GM12891 (cell line): Measurements from ENCODE around the gene AGPS.
A peak's percentile ranks its signal among the peaks of the same experiment; 100 is the strongest.
"Not testable (repeated sequence)": the region's sequence is repeated elsewhere in the genome, so short reads cannot be mapped to it uniquely, and the experiment has no call there.

Source experiments
- DNase-seq: peaks from one replicate; pipeline ENCODE4 v3.0.0; 2011; ENCODE audit warnings: low spot score; ENCODE audit not compliant: insufficient read length
- FAIRE-seq: peaks from 2 replicates; lab custom pipeline; 2011; peaks lifted over from hg19 to GRCh38; lab: Jason Lieb, UNC
- PAX5 ChIP-seq: IDR thresholded peaks from 2 replicates; pipeline ENCODE4 v1.6.1; 2011; ENCODE audit warnings: low read length, moderate library complexity, mild to moderate bottlenecking; ENCODE audit not compliant: insufficient read depth, severe bottlenecking
- POLR2A ChIP-seq: IDR thresholded peaks from 2 replicates; pipeline ENCODE4 v1.6.1; 2011; ENCODE audit warnings: low read depth, low read length, control low read depth
- POLR2AphosphoS5 ChIP-seq: IDR thresholded peaks from 2 replicates; pipeline ENCODE4 v1.6.1; 2011; ENCODE audit warnings: low read depth, low read length, control low read depth
- POU2F2 ChIP-seq: IDR thresholded peaks from 2 replicates; pipeline ENCODE4 v1.6.1; 2011; ENCODE audit warnings: low read depth, mild to moderate bottlenecking, control low read depth, low read length, moderate library complexity
- SPI1 ChIP-seq: IDR thresholded peaks from 2 replicates; pipeline ENCODE4 v1.6.1; 2011; ENCODE audit warnings: low read depth, low read length, control low read depth
- TAF1 ChIP-seq: IDR thresholded peaks from 2 replicates; pipeline ENCODE4 v1.6.1; 2011; ENCODE audit warnings: low read depth, low read length, control low read depth

The AGPS gene

DNA sequence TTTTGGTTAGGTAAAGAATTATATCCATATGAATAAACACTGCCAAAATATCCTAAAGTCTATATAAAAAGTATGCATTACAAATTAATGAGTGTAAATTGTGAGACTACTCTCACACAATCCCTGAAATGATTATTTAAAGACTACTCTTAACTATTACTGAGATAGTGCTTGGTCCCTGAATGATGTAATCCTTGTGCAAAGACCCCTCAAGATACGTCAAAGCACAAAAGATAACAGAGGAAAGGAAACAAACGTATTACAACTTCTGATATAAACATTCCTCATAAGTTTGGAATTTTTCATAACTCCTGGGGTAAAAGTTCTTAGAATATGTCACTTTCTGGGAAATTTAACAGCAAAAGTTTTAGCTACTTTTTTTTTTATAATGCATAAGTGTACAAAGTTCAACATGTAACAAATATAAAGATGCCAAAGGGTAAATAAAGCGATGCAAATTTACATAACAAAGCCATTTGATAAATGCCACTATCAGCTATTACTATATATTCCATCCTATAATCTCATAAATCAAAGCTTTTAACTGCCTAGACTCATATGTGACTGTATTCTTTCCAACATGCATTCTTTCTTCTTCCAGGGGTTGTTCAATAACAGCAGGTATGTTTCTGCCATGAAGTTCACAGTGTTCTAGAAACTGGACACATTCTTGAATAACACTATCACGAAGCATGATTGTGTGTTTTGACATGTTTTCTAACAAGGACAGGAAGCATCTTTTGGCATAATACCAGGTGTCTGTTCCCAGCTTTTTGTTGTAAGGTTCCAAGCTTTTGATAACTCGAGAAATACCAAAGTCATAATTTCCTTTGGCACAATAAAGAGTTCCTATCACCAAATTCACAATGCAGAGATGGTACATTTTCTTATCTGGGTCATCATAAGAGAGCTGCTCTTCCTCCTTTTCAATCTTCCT, 158.0 kb downstream of the AGPS start:
- DNase-seq: no peak
- TF ChIP-seq POU2F2 (no peak), POLR2A (no peak), POLR2AphosphoS5 (no peak), SPI1 (no peak), PAX5 (no peak), TAF1 (no peak)
- FAIRE-seq: no peak

DNA sequence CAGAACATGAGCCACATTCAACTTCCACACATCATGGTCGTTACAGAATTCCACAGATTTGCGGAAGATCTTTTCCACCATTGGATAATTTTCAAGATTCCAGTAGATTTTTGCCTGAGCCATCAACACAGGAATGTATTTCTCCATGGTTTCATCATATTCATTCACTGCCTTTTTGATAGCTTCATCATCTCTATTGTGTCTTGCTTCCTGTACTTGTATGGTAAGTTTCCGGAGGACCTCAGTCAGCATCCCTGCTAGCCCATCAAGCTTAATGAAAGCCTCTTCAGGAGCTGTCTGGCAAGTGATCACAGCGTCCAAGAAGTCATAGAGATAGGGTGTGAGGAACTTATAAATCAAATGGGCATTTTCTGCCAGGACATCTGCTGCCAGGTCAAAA, 158.8 kb downstream of the AGPS start:
- not testable (repeated sequence) for FAIRE-seq, DNase-seq

DNA sequence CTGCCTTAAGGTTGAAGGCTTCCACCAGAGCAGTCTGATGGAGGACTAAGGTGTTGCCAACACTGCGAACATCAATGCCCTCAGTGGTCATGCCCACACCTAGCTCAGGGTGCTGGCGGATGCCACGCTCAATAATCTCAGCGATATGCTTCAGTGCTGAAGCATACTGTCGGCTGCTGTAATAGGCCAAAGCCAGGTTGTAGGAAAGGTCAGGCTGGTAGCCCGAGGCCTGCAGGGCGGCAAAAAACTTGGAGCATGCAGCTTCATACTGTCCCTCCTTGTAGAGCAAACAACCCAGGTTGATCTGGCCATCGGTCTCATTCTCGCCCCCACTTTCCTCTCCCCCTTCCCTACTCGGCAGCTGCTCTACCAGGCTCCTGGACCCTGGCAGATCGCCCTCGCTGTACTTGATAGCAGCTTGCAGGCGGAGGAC, 159.4 kb downstream of the AGPS start:
- TF ChIP-seq POLR2A: no peak
- TF ChIP-seq SPI1: no peak
- no peak for TF ChIP-seq POU2F2
- TF ChIP-seq POLR2AphosphoS5: no peak
- no peak for TF ChIP-seq PAX5
- FAIRE-seq (no peak), DNase-seq (no peak)

- TF ChIP-seq POLR2A (no peak), POLR2AphosphoS5 (peak; percentile 42; the same call in 1 of the 2 replicates), POU2F2 (0 out of 2 replicates have a peak, but pooled peaks have one; percentile 36), TAF1 (peak; percentile 24; the same call in 1 of the 2 replicates), SPI1 (no peak), PAX5 (no peak)
- DNase-seq (peak; percentile 71), FAIRE-seq (peak; percentile 97)
Measured at GRCh38 chr2:177552422-177553175, 160.0 kb downstream of the AGPS start.

GRCh38 chr2:177553176-177553884, 160.8 kb downstream of the AGPS start:
- TF ChIP-seq TAF1: no peak
- no peak for TF ChIP-seq POLR2AphosphoS5
- TF ChIP-seq PAX5: no peak
- no peak for TF ChIP-seq SPI1
- no peak for TF ChIP-seq POLR2A
- no peak for TF ChIP-seq POU2F2
- FAIRE-seq (no peak), DNase-seq (no peak)

DNA sequence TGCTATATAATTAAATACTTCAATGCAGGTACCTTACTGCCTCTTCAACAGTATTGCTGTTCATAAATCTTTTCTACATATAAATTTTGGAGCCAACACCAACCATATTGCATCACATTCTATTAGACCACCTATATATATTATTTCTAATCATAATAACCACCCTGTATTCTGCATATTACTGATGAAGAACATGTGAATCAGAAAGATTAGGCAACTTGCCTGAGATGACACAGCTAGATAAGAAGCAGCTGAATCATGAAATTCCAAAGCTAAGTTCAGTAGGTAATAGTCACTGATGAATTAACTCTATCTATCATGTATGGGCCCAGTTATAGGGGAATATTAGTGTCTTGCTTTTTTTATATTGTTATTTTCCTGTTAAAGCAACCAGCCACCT, 161.8 kb downstream of the AGPS start:
- FAIRE-seq (no peak), DNase-seq (no peak)
- no peak for TF ChIP-seq TAF1
- TF ChIP-seq POLR2A: no peak
- TF ChIP-seq POU2F2: no peak
- TF ChIP-seq PAX5: no peak
- no peak for TF ChIP-seq SPI1
- TF ChIP-seq POLR2AphosphoS5: no peak

- DNase-seq: no peak
- FAIRE-seq: no peak
- no peak for TF ChIP-seq POLR2AphosphoS5
- no peak for TF ChIP-seq PAX5
- TF ChIP-seq POU2F2: no peak
- TF ChIP-seq SPI1: no peak
- no peak for TF ChIP-seq TAF1
- no peak for TF ChIP-seq POLR2A
Measured at GRCh38 chr2:177556153-177556552, 163.6 kb downstream of the AGPS start.

GRCh38 chr2:177557794-177558193, 165.2 kb downstream of the AGPS start:
- no peak for DNase-seq
- TF ChIP-seq POU2F2: no peak
- no peak for TF ChIP-seq POLR2A
- TF ChIP-seq PAX5: no peak
- TF ChIP-seq SPI1: no peak
- TF ChIP-seq POLR2AphosphoS5: no peak
- TF ChIP-seq TAF1: no peak

DNA sequence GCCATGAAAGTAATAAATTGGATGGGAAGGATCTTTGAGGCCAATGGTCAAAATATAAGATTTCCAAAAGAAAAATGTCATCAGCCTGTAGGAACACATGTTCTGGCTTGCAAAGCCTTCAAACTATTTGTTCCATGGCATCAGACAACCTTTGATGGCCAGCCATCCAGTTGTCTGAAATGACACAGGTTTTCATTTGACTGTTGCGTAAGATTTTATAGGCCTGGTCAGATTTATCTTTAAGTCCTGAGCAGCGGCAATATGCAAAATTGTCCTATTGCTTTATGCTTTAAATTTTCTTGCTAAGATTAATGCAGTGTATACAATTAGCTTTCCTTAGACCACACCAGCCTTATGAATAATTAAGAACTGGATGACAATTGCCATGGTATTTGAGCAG, 167.1 kb downstream of the AGPS start:
- no peak for TF ChIP-seq POLR2A
- no peak for TF ChIP-seq TAF1
- DNase-seq (no peak), FAIRE-seq (no peak)

More at GRCh38 chr2:177557794-177558193, 165.2 kb downstream of the AGPS start:
- FAIRE-seq: no peak
